WTC11 (cell line): Measurements from ENCODE around the gene MOSMO. TPM values are rescaled to one million over a fixed set of nuclear protein-coding genes. Genes with fewer than 3 reads are reported as not detected.

Experiments used
- ATAC-seq: fragments of 200-7000 bp; cut with Tn5 transposase; 2 replicates; pipeline ENCODE4 v1.10.0; 2021; ENCODE audit warnings: mild to moderate bottlenecking, moderate library complexity
- CTCF ChIA-PET: fragments of 300-600 bp; sonication (Branson Sonifier 250); formaldehyde crosslinking; loops from one replicate; lab custom pipeline; 2021; ENCODE audit warnings: antibody characterized with exemption; lab: Charles Lee
- POLR2A ChIA-PET: fragments of 350-600 bp; sonication (Branson Sonifier 250); formaldehyde crosslinking; loops from one replicate; lab custom pipeline; 2021; ENCODE audit warnings: antibody characterized with exemption; lab: Charles Lee
- DNase-seq: peaks from one replicate; pipeline ENCODE4 v3.0.0; 2021; ENCODE audit warnings: low spot score
- H3K27ac Mint-ChIP-seq: 2 replicates; pipeline ENCODE4 v1.8.0; 2021; ENCODE audit warnings: mixed read lengths
- H3K27me3 Mint-ChIP-seq: 2 replicates; pipeline ENCODE4 v1.8.0; 2021; ENCODE audit warnings: low read depth, mild to moderate bottlenecking, moderate library complexity, mixed read lengths
- H3K36me3 Mint-ChIP-seq: 2 replicates; pipeline ENCODE4 v1.8.0; 2021; ENCODE audit warnings: mixed read lengths
- H3K4me1 Mint-ChIP-seq: 2 replicates; pipeline ENCODE4 v1.8.0; 2022; ENCODE audit warnings: mixed read lengths
- H3K4me3 Mint-ChIP-seq: 2 replicates; pipeline ENCODE4 v1.8.0; 2021; ENCODE audit warnings: mild to moderate bottlenecking, moderate library complexity, mixed read lengths
- H3K9me3 Mint-ChIP-seq: 2 replicates; pipeline ENCODE4 v1.8.0; 2021; ENCODE audit warnings: mixed read lengths
- ARID4B ChIP-seq: sonication (generic); formaldehyde crosslinking; IDR thresholded peaks from 2 replicates; pipeline ENCODE4 v1.8.0; 2023; ENCODE audit warnings: missing genetic modification reagents, mild to moderate bottlenecking, borderline replicate concordance
- ATF1 ChIP-seq: sonication (generic); formaldehyde crosslinking; IDR thresholded peaks from 2 replicates; pipeline ENCODE4 v1.8.1; 2023; ENCODE audit warnings: mild to moderate bottlenecking, moderate library complexity, missing genetic modification reagents
- ATF2 ChIP-seq: sonication (generic); formaldehyde crosslinking; IDR thresholded peaks from 2 replicates; pipeline ENCODE4 v1.8.1; 2022; ENCODE audit warnings: low read depth, missing genetic modification reagents, borderline replicate concordance
- ATF3 ChIP-seq: sonication (generic); formaldehyde crosslinking; conservative IDR thresholded peaks from 2 replicates; pipeline ENCODE4 v1.8.1; 2022; ENCODE audit warnings: mild to moderate bottlenecking, missing genetic modification reagents
- CBFB ChIP-seq: sonication (generic); formaldehyde crosslinking; IDR thresholded peaks from 2 replicates; pipeline ENCODE4 v1.8.1; 2022; ENCODE audit warnings: mild to moderate bottlenecking, low read depth, missing genetic modification reagents
- CREB1 ChIP-seq: sonication (generic); formaldehyde crosslinking; IDR thresholded peaks from 2 replicates; pipeline ENCODE4 v1.8.0; 2023; ENCODE audit warnings: mild to moderate bottlenecking, missing genetic modification reagents
- ERG ChIP-seq: fragments of 250-450 bp; sonication (Bioruptor Pico); IDR thresholded peaks from 2 replicates; pipeline ENCODE4 v1.8.0; 2021; ENCODE audit warnings: mild to moderate bottlenecking
- ESRRA ChIP-seq: sonication (generic); formaldehyde crosslinking; IDR thresholded peaks from 2 replicates; pipeline ENCODE4 v1.8.1; 2022; ENCODE audit warnings: mild to moderate bottlenecking, missing genetic modification reagents, borderline replicate concordance
- GABPB1 ChIP-seq: sonication (generic); formaldehyde crosslinking; IDR thresholded peaks from 2 replicates; pipeline ENCODE4 v1.8.1; 2023; ENCODE audit warnings: mild to moderate bottlenecking, missing genetic modification reagents
- GRHL2 ChIP-seq: fragments of 250-450 bp; sonication (Bioruptor Pico); IDR thresholded peaks from 2 replicates; pipeline ENCODE4 v1.8.0; 2022; ENCODE audit warnings: mild to moderate bottlenecking, moderate library complexity; ENCODE audit not compliant: insufficient replicate concordance, severe bottlenecking
- MAX ChIP-seq: sonication (generic); formaldehyde crosslinking; IDR thresholded peaks from 2 replicates; pipeline ENCODE4 v1.8.0; 2022; ENCODE audit warnings: mild to moderate bottlenecking, missing genetic modification reagents
- NR2C2 ChIP-seq: sonication (generic); formaldehyde crosslinking; IDR thresholded peaks from 2 replicates; pipeline ENCODE4 v1.8.0; 2022; ENCODE audit warnings: mild to moderate bottlenecking, missing genetic modification reagents
- SOX15 ChIP-seq: fragments of 250-450 bp; sonication (Bioruptor Pico); IDR thresholded peaks from 2 replicates; pipeline ENCODE4 v1.9.0; 2021; ENCODE audit warnings: mild to moderate bottlenecking
- total RNA-seq: library from RNA; stranded (reverse); gene quantifications from 3 replicates; pipeline ENCODE4 v1.2.3, GENCODE V29; 2021
- TF ChIP-seq, protein P1 (sequence below): sonication (generic); formaldehyde crosslinking; IDR thresholded peaks from 2 replicates; pipeline ENCODE4 v1.8.0; 2022; ENCODE audit warnings: mild to moderate bottlenecking, missing genetic modification reagents

Gene MOSMO
- total RNA-seq, 1 experiment from 2014 or later, result 10.7 TPM

DNA sequence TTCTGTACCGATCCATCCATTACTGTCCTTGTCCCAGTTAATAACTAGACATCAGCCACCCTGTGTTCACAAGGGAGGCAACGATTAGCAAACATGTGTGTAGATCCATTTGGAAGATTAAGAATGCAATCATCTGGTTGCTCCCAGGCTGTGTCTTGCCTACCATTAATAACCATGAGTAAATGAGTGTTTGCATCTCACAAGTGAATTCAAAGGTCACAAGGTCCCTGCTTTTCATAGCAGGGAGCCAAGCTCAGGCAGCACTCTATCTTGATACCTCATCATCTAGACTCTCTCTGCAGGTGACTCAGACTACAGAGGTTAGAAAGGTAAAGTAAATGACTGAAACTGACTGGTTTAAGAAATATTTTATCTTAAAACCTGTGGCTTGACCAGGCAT, 109.7 kb downstream of the MOSMO start:
- no peaks in the 10 kb centered on the region for H3K4me1 Mint-ChIP-seq
- POLR2A ChIA-PET, result no interaction called here
- ATAC-seq, result no peak
- CTCF ChIA-PET, result interaction anchor here (1.4 kb wide), 1 partner anchor 24 kb away, joined by 4 read pairs; no protein-coding TSS in a partner anchor
- no peaks in the 10 kb centered on the region; the same call in 1 of the 2 replicates for H3K27me3 Mint-ChIP-seq
- TF ChIP-seq MAX (CRISPR knock-in tag) (no peak), SOX15 (CRISPR knock-in tag) (no peak), CREB1 (no peak)
- no peaks in the 10 kb centered on the region for H3K9me3 Mint-ChIP-seq
- DNase-seq, result no peak
- no peak overlapping the region for H3K4me3 Mint-ChIP-seq
- H3K27ac Mint-ChIP-seq, result no peak overlapping the region
- no peaks in the 10 kb centered on the region for H3K36me3 Mint-ChIP-seq

- H3K4me1 Mint-ChIP-seq, result no peaks in the 10 kb centered on the region
- H3K4me3 Mint-ChIP-seq, result no peak overlapping the region
- H3K36me3 Mint-ChIP-seq, result no peaks in the 10 kb centered on the region
- H3K9me3 Mint-ChIP-seq, result no peaks in the 10 kb centered on the region
- POLR2A ChIA-PET, result no interaction called here
- peaks cover 6% of the 10 kb centered on the region; the same call in 1 of the 2 replicates for H3K27me3 Mint-ChIP-seq
- DNase-seq (no peak), ATAC-seq (peak; percentile 71)
- H3K27ac Mint-ChIP-seq, result no peak overlapping the region
- CTCF ChIA-PET, result interaction anchor here (0.8 to 2.4 kb wide), 11 partner anchors 11 to 180 kb away, joined by 3 to 20 read pairs (median 6); no protein-coding TSS in a partner anchor
- TF ChIP-seq ARID4B (no peak), ERG (CRISPR knock-in tag) (no peak)
These were observed 112.5 kb downstream of the MOSMO start for GRCh38 chr16:22120440-22120839.

DNA sequence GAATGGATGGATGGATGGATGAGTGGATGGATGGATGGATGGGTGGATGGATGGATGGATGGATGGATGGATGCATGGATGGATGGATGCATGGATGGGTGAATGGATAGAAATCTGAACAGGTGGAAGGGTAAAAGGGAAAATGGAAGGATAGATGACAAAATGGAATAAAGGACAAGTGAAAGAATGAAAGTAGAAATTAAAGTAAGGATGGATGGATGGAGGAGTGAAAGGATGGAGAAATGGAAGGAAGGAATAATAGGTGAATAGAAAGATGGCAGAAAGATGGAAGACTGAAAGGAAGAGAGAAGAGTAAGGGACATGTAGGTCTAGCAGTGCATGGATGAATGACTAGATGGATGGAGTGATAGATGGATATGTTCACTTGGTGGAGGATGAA, 114.3 kb downstream of the MOSMO start:
- no peak overlapping the region for H3K4me3 Mint-ChIP-seq
- DNase-seq, result no peak
- no peak for ATAC-seq
- no peak for TF ChIP-seq ATF2 (CRISPR knock-in tag)
- TF ChIP-seq ERG (CRISPR knock-in tag), result no peak
- no peak for TF ChIP-seq ESRRA (CRISPR knock-in tag)
- TF ChIP-seq ATF3 (CRISPR knock-in tag), result no peak
- no peak for TF ChIP-seq ATF1 (CRISPR knock-in tag)
- no peak for TF ChIP-seq ARID4B
- TF ChIP-seq, protein P1, sequence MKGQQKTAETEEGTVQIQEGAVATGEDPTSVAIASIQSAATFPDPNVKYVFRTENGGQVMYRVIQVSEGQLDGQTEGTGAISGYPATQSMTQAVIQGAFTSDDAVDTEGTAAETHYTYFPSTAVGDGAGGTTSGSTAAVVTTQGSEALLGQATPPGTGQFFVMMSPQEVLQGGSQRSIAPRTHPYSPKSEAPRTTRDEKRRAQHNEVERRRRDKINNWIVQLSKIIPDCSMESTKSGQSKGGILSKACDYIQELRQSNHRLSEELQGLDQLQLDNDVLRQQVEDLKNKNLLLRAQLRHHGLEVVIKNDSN, result no peak
- no peak for TF ChIP-seq GABPB1 (CRISPR knock-in tag)
- TF ChIP-seq NR2C2 (CRISPR knock-in tag), result no peak
- no peak for TF ChIP-seq CBFB (CRISPR knock-in tag)
- no peak for TF ChIP-seq GRHL2
- no peaks in the 10 kb centered on the region for H3K9me3 Mint-ChIP-seq
- CTCF ChIA-PET, result interaction anchor here (1.1 to 2.4 kb wide), 2 partner anchors 66 to 67 kb away, joined by 7 to 20 read pairs; no protein-coding TSS in a partner anchor
- no peaks in the 10 kb centered on the region for H3K36me3 Mint-ChIP-seq
- H3K4me1 Mint-ChIP-seq, result no peaks in the 10 kb centered on the region
- H3K27me3 Mint-ChIP-seq, result peaks cover 6% of the 10 kb centered on the region; the same call in 1 of the 2 replicates
- no peak overlapping the region for H3K27ac Mint-ChIP-seq
- POLR2A ChIA-PET, result no interaction called here
